Neuronal stem cell (in vitro differentiated cells): ENCODE results near the gene THY1.
A peak's percentile ranks its signal among the peaks of the same experiment; 100 is the strongest.

Experiments
- DNase-seq: peaks from one replicate; pipeline ENCODE4 v3.0.0-alpha.2; 2013; ENCODE audit warnings: low spot score
- H2AFZ ChIP-seq: one replicate; pipeline ENCODE4 v1.6.1; 2013; ENCODE audit warnings: mild to moderate bottlenecking, low read length, inconsistent platforms
- H2AK5ac ChIP-seq: 2 replicates; pipeline ENCODE4 v1.6.1; 2013; ENCODE audit warnings: low read depth, mild to moderate bottlenecking, inconsistent platforms, low read length, moderate library complexity, mixed read lengths
- H2BK120ac ChIP-seq: 2 replicates; pipeline ENCODE4 v1.6.1; 2013; ENCODE audit warnings: low read depth, mild to moderate bottlenecking, inconsistent platforms, low read length, moderate library complexity, mixed read lengths
- H2BK12ac ChIP-seq: one replicate; pipeline ENCODE4 v1.6.1; 2013; ENCODE audit warnings: low read length, inconsistent platforms
- H2BK15ac ChIP-seq: 2 replicates; pipeline ENCODE4 v1.6.1; 2013; ENCODE audit warnings: mild to moderate bottlenecking, low read length, inconsistent platforms, mixed read lengths
- H2BK5ac ChIP-seq: one replicate; pipeline ENCODE4 v1.6.1; 2013; ENCODE audit warnings: inconsistent platforms, mild to moderate bottlenecking, low read length, moderate library complexity
- H3K14ac ChIP-seq: one replicate; pipeline ENCODE4 v1.6.1; 2013; ENCODE audit warnings: low read length, inconsistent platforms
- H3K18ac ChIP-seq: 2 replicates; pipeline ENCODE4 v1.6.1; 2013; ENCODE audit warnings: low read length, inconsistent platforms
- H3K23ac ChIP-seq: 2 replicates; pipeline ENCODE4 v1.6.1; 2013; ENCODE audit warnings: low read depth, mild to moderate bottlenecking, mixed read lengths, low read length, inconsistent platforms; ENCODE audit not compliant: poor library complexity
- H3K27ac ChIP-seq: replicated peaks from 3 replicates; pipeline ENCODE4 v1.5.1; 2013; ENCODE audit warnings: low read length, inconsistent platforms
- H3K27me3 ChIP-seq, 3 experiments: 2 replicates each; pipeline ENCODE4 v1.6.1; 2013; ENCODE audit warnings: low read length in 3 of 3, mild to moderate bottlenecking in 2 of 3, inconsistent platforms in 1 of 3, low read depth in 1 of 3, mixed read lengths in 1 of 3, moderate library complexity in 1 of 3; ENCODE audit not compliant: control insufficient read depth in 3 of 3, insufficient read depth in 3 of 3
- H3K36me3 ChIP-seq, 2 donors: replicated peaks in 1 of 2; 2 replicates each; pipeline ENCODE4 v1.6.1; 2013; ENCODE audit warnings: low read length in 2 of 2; ENCODE audit not compliant: control insufficient read depth in 2 of 2, insufficient read depth in 2 of 2
- H3K4ac ChIP-seq: 2 replicates; pipeline ENCODE4 v1.6.1; 2013; ENCODE audit warnings: inconsistent platforms, mild to moderate bottlenecking, low read length, moderate library complexity
- H3K4me1 ChIP-seq, 2 donors: 1 replicate in 1 of 2; 2 replicates in 1 of 2; pipeline ENCODE4 v1.6.1; 2013; ENCODE audit warnings: low read length in 2 of 2, low read depth in 1 of 2; ENCODE audit not compliant: control insufficient read depth in 2 of 2, insufficient read depth in 1 of 2
- H3K4me2 ChIP-seq: one replicate; pipeline ENCODE4 v1.6.1; 2013; ENCODE audit warnings: mild to moderate bottlenecking, low read length, inconsistent platforms; ENCODE audit not compliant: insufficient read depth, poor library complexity, severe bottlenecking
- H3K4me3 ChIP-seq, 2 donors: 2 replicates each; pipeline ENCODE4 v1.5.1; 2013; ENCODE audit warnings: low read length in 2 of 2, mild to moderate bottlenecking in 2 of 2, inconsistent platforms in 1 of 2, moderate library complexity in 1 of 2
- H3K79me1 ChIP-seq: one replicate; pipeline ENCODE4 v1.6.1; 2013; ENCODE audit warnings: low read depth, mild to moderate bottlenecking, inconsistent platforms, low read length, moderate library complexity
- H3K9ac ChIP-seq: one replicate; pipeline ENCODE4 v1.6.1; 2013; ENCODE audit warnings: mild to moderate bottlenecking, low read depth, low read length, inconsistent platforms; ENCODE audit not compliant: poor library complexity
- H3K9me3 ChIP-seq, 2 donors: replicated peaks in 1 of 2; 2 replicates each; pipeline versions ENCODE3 to v1.6.1; 2013; ENCODE audit warnings: low read length in 2 of 2, mild to moderate bottlenecking in 2 of 2, inconsistent platforms in 1 of 2, low read depth in 1 of 2, mixed read lengths in 1 of 2, moderate library complexity in 1 of 2; ENCODE audit not compliant: control insufficient read depth in 2 of 2, insufficient read depth in 1 of 2
- H4K8ac ChIP-seq: one replicate; pipeline ENCODE4 v1.6.1; 2013; ENCODE audit warnings: low read depth, mild to moderate bottlenecking, inconsistent platforms, low read length, moderate library complexity
- H4K91ac ChIP-seq: one replicate; pipeline ENCODE4 v1.6.1; 2013; ENCODE audit warnings: low read length, low read depth, mild to moderate bottlenecking, inconsistent platforms; ENCODE audit not compliant: poor library complexity
- WGBS, 2 donors: extraction: QIAGEN DNeasy Blood & Tissue Kit; methylation state at CpG; one replicate each; pipeline ENCODE4 v1.1.7; 2013; ENCODE audit warnings: missing lambda C conversion rate in 2 of 2, mixed read lengths in 1 of 2; ENCODE audit not compliant: insufficient read length in 2 of 2, insufficient replicate concordance in 1 of 2; ENCODE audit errors: extremely low coverage in 2 of 2; 5-methylcytosine and 5-hydroxymethylcytosine counted together

THY1 gene

GRCh38 chr11:119448380-119448779 is 25.4 kb upstream of the THY1 start:
- no peak overlapping the region for H3K18ac ChIP-seq
- no peak overlapping the region for H4K91ac ChIP-seq
- H3K14ac ChIP-seq, result no peak overlapping the region
- H3K9me3 ChIP-seq, result peaks cover 0 to 1% of the 10 kb centered on the region in 2 donors
- H3K4me3 ChIP-seq, result no peak overlapping the region
- WGBS, 2 donors, result no CpG with 5 or more reads among the region's 4 CpGs
- H2BK12ac ChIP-seq, result no peak overlapping the region
- H2AK5ac ChIP-seq, result no peak overlapping the region
- no peak overlapping the region for H3K9ac ChIP-seq
- no peak overlapping the region for H2BK15ac ChIP-seq
- H3K4me1 ChIP-seq, result no peaks in the 10 kb centered on the region
- H3K27me3 ChIP-seq, result peaks cover 0 to 11% (median 0%) of the 10 kb centered on the region in 3 experiments
- no peak overlapping the region for H2BK5ac ChIP-seq
- H3K27ac ChIP-seq, result no peak overlapping the region
- no peaks in the 10 kb centered on the region for H3K79me1 ChIP-seq
- H4K8ac ChIP-seq, result no peak overlapping the region
- H3K4ac ChIP-seq, result no peak overlapping the region
- no peak overlapping the region for H3K4me2 ChIP-seq
- no peak overlapping the region for H2BK120ac ChIP-seq
- no peak for DNase-seq
- H3K36me3 ChIP-seq, result no peaks in the 10 kb centered on the region
- H2AFZ ChIP-seq, result no peak overlapping the region
- no peak overlapping the region for H3K23ac ChIP-seq

- Histone ChIP-seq H2BK12ac (no peak overlapping the region), H2AFZ (peak overlapping the region; percentile 62), H3K27ac (no peak overlapping the region), H2BK5ac (no peak overlapping the region), H3K18ac (peak overlapping the region; percentile 49), H2BK15ac (no peak overlapping the region), H4K91ac (no peak overlapping the region), H3K4ac (no peak overlapping the region), H3K4me3 (no peak overlapping the region), H3K4me1 (no peaks in the 10 kb centered on the region), H3K27me3 (peaks cover 0 to 11% (median 0%) of the 10 kb centered on the region in 3 experiments), H3K4me2 (no peak overlapping the region), H3K9ac (no peak overlapping the region), H3K79me1 (no peaks in the 10 kb centered on the region), H3K9me3 (peaks cover 0 to 1% of the 10 kb centered on the region in 2 donors), H4K8ac (no peak overlapping the region), H3K36me3 (no peaks in the 10 kb centered on the region), H2BK120ac (no peak overlapping the region), H2AK5ac (no peak overlapping the region), H3K14ac (no peak overlapping the region), H3K23ac (no peak overlapping the region)
- WGBS, 2 donors, result no CpG with 5 or more reads among the region's 5 CpGs
- no peak for DNase-seq
These were observed 24.8 kb upstream of the THY1 start for GRCh38 chr11:119447664-119448242.

GRCh38 chr11:119446871-119447663 is 24.1 kb upstream of the THY1 start:
- no peak overlapping the region for H2BK120ac ChIP-seq
- DNase-seq, result no peak
- H3K4ac ChIP-seq, result no peak overlapping the region
- no peak overlapping the region for H3K9ac ChIP-seq
- H3K23ac ChIP-seq, result no peak overlapping the region
- no peaks in the 10 kb centered on the region for H3K4me1 ChIP-seq
- no peak overlapping the region for H2BK5ac ChIP-seq
- no peak overlapping the region for H4K91ac ChIP-seq
- H4K8ac ChIP-seq, result no peak overlapping the region
- H3K27me3 ChIP-seq, result peaks cover 0 to 11% (median 0%) of the 10 kb centered on the region in 3 experiments
- H3K18ac ChIP-seq, result peak overlapping the region; percentile 49
- H2BK12ac ChIP-seq, result no peak overlapping the region
- H2BK15ac ChIP-seq, result no peak overlapping the region
- H3K79me1 ChIP-seq, result no peaks in the 10 kb centered on the region
- H3K9me3 ChIP-seq, result peaks cover 0 to 1% of the 10 kb centered on the region in 2 donors
- H3K27ac ChIP-seq, result no peak overlapping the region
- no peaks in the 10 kb centered on the region for H3K36me3 ChIP-seq
- H3K14ac ChIP-seq, result no peak overlapping the region
- WGBS, 2 donors, result no CpG with 5 or more reads among the region's 10 CpGs
- no peak overlapping the region for H3K4me2 ChIP-seq
- H3K4me3 ChIP-seq, result no peak overlapping the region
- H2AFZ ChIP-seq, result peak overlapping the region; percentile 62
- no peak overlapping the region for H2AK5ac ChIP-seq

GRCh38 chr11:119446434-119446833 is 23.5 kb upstream of the THY1 start:
- Histone ChIP-seq H2BK120ac (no peak overlapping the region), H3K4ac (no peak overlapping the region), H3K23ac (no peak overlapping the region), H3K36me3 (no peaks in the 10 kb centered on the region), H3K9me3 (peaks cover 0 to 1% of the 10 kb centered on the region in 2 donors), H4K8ac (no peak overlapping the region), H3K4me3 (no peak overlapping the region), H3K18ac (no peak overlapping the region), H2BK15ac (no peak overlapping the region), H3K79me1 (no peaks in the 10 kb centered on the region), H3K4me1 (no peaks in the 10 kb centered on the region), H3K27ac (no peak overlapping the region), H3K9ac (no peak overlapping the region), H2AFZ (no peak overlapping the region), H2BK12ac (no peak overlapping the region), H3K14ac (no peak overlapping the region), H2AK5ac (no peak overlapping the region), H2BK5ac (no peak overlapping the region), H3K4me2 (no peak overlapping the region), H3K27me3 (peaks cover 0 to 7% (median 0%) of the 10 kb centered on the region in 3 experiments), H4K91ac (no peak overlapping the region)
- no peak for DNase-seq
- whole genome bisulfite sequencing, 2 donors, result no CpG with 5 or more reads among the region's 8 CpGs
